DOHH2 (cell line): Measurements from ENCODE around the gene LRRC1.

Experiments
- H3F3A ChIP-seq: fragments of 200-600 bp; sonication (generic), shearing (Covaris generic); 2 replicates; pipeline ENCODE4 v1.6.0; 2016; ENCODE audit warnings: antibody characterized with exemption, mild to moderate bottlenecking; ENCODE audit not compliant: control insufficient read depth, insufficient read depth
- H3K27ac ChIP-seq: fragments of 200-600 bp; sonication (generic); 2 replicates; pipeline ENCODE4 v1.5.1; 2014; ENCODE audit warnings: low read depth, mild to moderate bottlenecking, low read length, moderate library complexity
- H3K27me3 ChIP-seq: fragments of 200-600 bp; sonication (generic); 2 replicates; pipeline ENCODE4 v1.6.1; 2014; ENCODE audit warnings: mild to moderate bottlenecking, low read length, mixed read lengths; ENCODE audit not compliant: control insufficient read depth
- H3K36me3 ChIP-seq: fragments of 200-600 bp; sonication (generic); 2 replicates; pipeline ENCODE4 v1.6.1; 2014; ENCODE audit warnings: mild to moderate bottlenecking, low read length, moderate library complexity, mixed read lengths; ENCODE audit not compliant: control insufficient read depth
- H3K4me1 ChIP-seq: fragments of 200-600 bp; sonication (generic); 2 replicates; pipeline ENCODE4 v1.6.1; 2014; ENCODE audit warnings: mild to moderate bottlenecking, low read length, mixed read lengths; ENCODE audit not compliant: control insufficient read depth
- H3K4me2 ChIP-seq: fragments of 200-600 bp; sonication (generic); 2 replicates; pipeline ENCODE4 v1.6.0; 2014; ENCODE audit warnings: mild to moderate bottlenecking, low read length, moderate library complexity
- H3K4me3 ChIP-seq: fragments of 200-600 bp; sonication (generic); 2 replicates; pipeline ENCODE4 v1.5.1; 2014; ENCODE audit warnings: mild to moderate bottlenecking, low read length, mixed read lengths
- H3K79me2 ChIP-seq: fragments of 200-600 bp; sonication (generic); 2 replicates; pipeline ENCODE4 v1.6.1; 2014; ENCODE audit warnings: mild to moderate bottlenecking, low read length, mixed read lengths; ENCODE audit not compliant: control insufficient read depth
- H3K9me2 ChIP-seq: fragments of 200-600 bp; sonication (generic); replicated peaks from 2 replicates; pipeline ENCODE4 v1.6.1; 2014; ENCODE audit warnings: mild to moderate bottlenecking, low read length, mixed read lengths; ENCODE audit not compliant: control insufficient read depth
- H3K9me3 ChIP-seq: fragments of 200-600 bp; sonication (generic); 2 replicates; pipeline ENCODE4 v1.6.1; 2014; ENCODE audit warnings: antibody characterized with exemption, low read length, mixed read lengths; ENCODE audit not compliant: control insufficient read depth, insufficient read depth
- H4K20me1 ChIP-seq: fragments of 200-600 bp; sonication (generic); 2 replicates; pipeline ENCODE4 v1.6.0; 2014; ENCODE audit warnings: low read depth, mild to moderate bottlenecking, antibody characterized with exemption, low read length, moderate library complexity; ENCODE audit not compliant: control insufficient read depth, insufficient read depth
- EZH2phosphoT487 ChIP-seq: fragments of 200-600 bp; sonication (generic); IDR thresholded peaks from 2 replicates; pipeline ENCODE4 v1.6.1; 2017; ENCODE audit warnings: borderline replicate concordance, mild to moderate bottlenecking, antibody characterized with exemption, low read length, moderate library complexity, mixed read lengths
- TF ChIP-seq, protein P1 (sequence below): fragments of 200-600 bp; sonication (generic); IDR thresholded peaks from one replicate; pipeline ENCODE4 v1.5.1; 2014; ENCODE audit warnings: antibody characterized with exemption, mild to moderate bottlenecking, low read depth, low read length; ENCODE audit not compliant: poor library complexity, severe bottlenecking

LRRC1 gene

DNA sequence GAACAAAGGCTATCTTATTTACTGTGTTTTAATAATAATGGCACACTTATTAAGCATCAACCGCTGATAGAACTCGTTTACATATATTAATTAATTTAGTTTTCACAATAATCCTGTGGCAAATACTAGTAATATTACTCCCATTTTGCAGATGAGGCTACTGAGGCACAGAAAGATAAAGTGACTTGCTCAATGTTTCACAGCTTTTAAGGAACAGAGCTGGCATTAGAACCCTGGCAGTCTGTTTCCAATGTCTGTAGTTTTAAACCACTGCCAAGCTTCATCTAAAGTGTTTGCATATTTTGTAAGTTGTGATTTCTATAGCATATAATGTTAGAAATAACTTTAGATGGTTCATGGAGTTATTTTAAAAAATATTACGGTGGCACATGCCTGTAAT lies 38.4 kb upstream of the LRRC1 start:
- no peaks in the 10 kb centered on the region for H3K27me3 ChIP-seq
- TF ChIP-seq, protein P1, sequence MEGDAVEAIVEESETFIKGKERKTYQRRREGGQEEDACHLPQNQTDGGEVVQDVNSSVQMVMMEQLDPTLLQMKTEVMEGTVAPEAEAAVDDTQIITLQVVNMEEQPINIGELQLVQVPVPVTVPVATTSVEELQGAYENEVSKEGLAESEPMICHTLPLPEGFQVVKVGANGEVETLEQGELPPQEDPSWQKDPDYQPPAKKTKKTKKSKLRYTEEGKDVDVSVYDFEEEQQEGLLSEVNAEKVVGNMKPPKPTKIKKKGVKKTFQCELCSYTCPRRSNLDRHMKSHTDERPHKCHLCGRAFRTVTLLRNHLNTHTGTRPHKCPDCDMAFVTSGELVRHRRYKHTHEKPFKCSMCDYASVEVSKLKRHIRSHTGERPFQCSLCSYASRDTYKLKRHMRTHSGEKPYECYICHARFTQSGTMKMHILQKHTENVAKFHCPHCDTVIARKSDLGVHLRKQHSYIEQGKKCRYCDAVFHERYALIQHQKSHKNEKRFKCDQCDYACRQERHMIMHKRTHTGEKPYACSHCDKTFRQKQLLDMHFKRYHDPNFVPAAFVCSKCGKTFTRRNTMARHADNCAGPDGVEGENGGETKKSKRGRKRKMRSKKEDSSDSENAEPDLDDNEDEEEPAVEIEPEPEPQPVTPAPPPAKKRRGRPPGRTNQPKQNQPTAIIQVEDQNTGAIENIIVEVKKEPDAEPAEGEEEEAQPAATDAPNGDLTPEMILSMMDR: no peak
- TF ChIP-seq EZH2phosphoT487: no peak
- H4K20me1 ChIP-seq: no peaks in the 10 kb centered on the region
- no peak overlapping the region for H3K4me3 ChIP-seq
- no peaks in the 10 kb centered on the region for H3K36me3 ChIP-seq
- no peaks in the 10 kb centered on the region for H3K79me2 ChIP-seq
- no peak overlapping the region for H3K27ac ChIP-seq
- H3K9me3 ChIP-seq: no peaks in the 10 kb centered on the region
- H3K9me2 ChIP-seq: no peaks in the 10 kb centered on the region
- H3F3A ChIP-seq: no peaks in the 10 kb centered on the region
- no peak overlapping the region for H3K4me2 ChIP-seq
- H3K4me1 ChIP-seq: no peaks in the 10 kb centered on the region

DNA sequence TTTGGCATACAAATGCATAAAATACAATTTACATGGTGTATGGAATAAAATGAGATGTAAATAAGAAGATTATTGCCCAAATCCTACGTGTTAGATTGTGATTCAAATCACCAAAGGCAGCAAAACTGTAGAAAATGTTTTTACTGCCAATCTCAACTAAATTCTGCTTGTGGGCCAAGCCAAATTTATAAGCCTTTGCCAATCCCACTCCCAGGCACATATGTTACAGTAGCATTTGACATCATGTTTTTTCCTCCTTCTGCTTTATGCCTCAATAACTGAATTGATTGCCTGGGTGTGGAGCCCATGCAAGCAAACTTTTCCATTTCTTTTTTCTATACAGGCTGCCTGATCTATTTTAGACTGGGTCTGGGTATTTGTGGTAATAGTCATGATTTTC lies 36.3 kb upstream of the LRRC1 start:
- Histone ChIP-seq H3K4me1 (no peaks in the 10 kb centered on the region), H3K27ac (no peak overlapping the region), H3K9me3 (no peaks in the 10 kb centered on the region), H3K4me2 (no peak overlapping the region), H3K9me2 (no peaks in the 10 kb centered on the region), H3K4me3 (no peak overlapping the region), H4K20me1 (no peaks in the 10 kb centered on the region), H3K36me3 (no peaks in the 10 kb centered on the region), H3K27me3 (no peaks in the 10 kb centered on the region), H3K79me2 (no peaks in the 10 kb centered on the region), H3F3A (no peaks in the 10 kb centered on the region)
- TF ChIP-seq, protein P1: no peak
- TF ChIP-seq EZH2phosphoT487: no peak

- H3K79me2 ChIP-seq: no peaks in the 10 kb centered on the region
- no peaks in the 10 kb centered on the region for H3K9me3 ChIP-seq
- no peaks in the 10 kb centered on the region for H4K20me1 ChIP-seq
- H3K4me1 ChIP-seq: no peaks in the 10 kb centered on the region
- no peaks in the 10 kb centered on the region for H3K36me3 ChIP-seq
- no peaks in the 10 kb centered on the region for H3K27me3 ChIP-seq
- H3K4me2 ChIP-seq: no peak overlapping the region
- H3K27ac ChIP-seq: no peak overlapping the region
- TF ChIP-seq EZH2phosphoT487: no peak
- TF ChIP-seq, protein P1: no peak
- no peaks in the 10 kb centered on the region for H3K9me2 ChIP-seq
- no peaks in the 10 kb centered on the region for H3F3A ChIP-seq
- no peak overlapping the region for H3K4me3 ChIP-seq
Measured at GRCh38 chr6:53761036-53761435, 33.8 kb upstream of the LRRC1 start.

GRCh38 chr6:53765270-53765669 lies 29.5 kb upstream of the LRRC1 start:
- no peaks in the 10 kb centered on the region for H3K79me2 ChIP-seq
- H3F3A ChIP-seq: no peaks in the 10 kb centered on the region
- H3K4me2 ChIP-seq: no peak overlapping the region
- H3K9me3 ChIP-seq: no peaks in the 10 kb centered on the region
- H3K27me3 ChIP-seq: no peaks in the 10 kb centered on the region
- no peaks in the 10 kb centered on the region for H3K4me1 ChIP-seq
- H4K20me1 ChIP-seq: no peaks in the 10 kb centered on the region
- H3K36me3 ChIP-seq: no peaks in the 10 kb centered on the region
- TF ChIP-seq, protein P1: no peak
- no peak for TF ChIP-seq EZH2phosphoT487
- no peak overlapping the region for H3K4me3 ChIP-seq
- H3K27ac ChIP-seq: no peak overlapping the region
- H3K9me2 ChIP-seq: no peaks in the 10 kb centered on the region
